GM12878 (cell line): ENCODE results near the gene GALNS. TPM values are rescaled to one million over a fixed set of nuclear protein-coding genes. Genes with fewer than 3 reads are reported as not detected.

Experiments used
- ATAC-seq: fragments of 200-7000 bp; cut with Tn5 transposase; 3 replicates; pipeline ENCODE4 v1.9.1; 2020; ENCODE audit warnings: mild to moderate bottlenecking, moderate library complexity
- BruUV-seq: library from RNA; stranded (reverse); fragments of 400-500 nt; replicated peaks from 2 replicates; lab custom pipeline; 2021; lab: Mats Ljungman, UMichigan
- CTCF ChIA-PET: fragments of 300-600 bp; sonication (Branson Sonifier 250); formaldehyde crosslinking; extraction: SDS; loops from one replicate; lab custom pipeline; 2021; ENCODE audit warnings: inconsistent platforms; lab: Yijun Ruan, JAX
- POLR2A ChIA-PET: fragments of 350-600 bp; formaldehyde crosslinking; extraction: SDS; loops from one replicate; lab custom pipeline; 2021; ENCODE audit warnings: inconsistent platforms; lab: Charles Lee
- RAD21 ChIA-PET: fragments of 300-600 bp; sonication (Branson Sonifier 250); formaldehyde crosslinking; loops from one replicate; lab custom pipeline; 2023; ENCODE audit warnings: antibody characterized with exemption; ENCODE audit not compliant: unreplicated experiment; lab: Charles Lee
- SMC1A ChIA-PET: fragments of 300-600 bp; sonication (Branson Sonifier 250); formaldehyde crosslinking; loops from one replicate; lab custom pipeline; 2023; ENCODE audit not compliant: unreplicated experiment, uncharacterized antibody; lab: Charles Lee
- DNase-seq: peaks from one replicate; pipeline ENCODE4 v3.0.0-alpha.2; 2011; ENCODE audit warnings: low read depth, low spot score
- FAIRE-seq: peaks from 3 replicates; lab custom pipeline; 2011; peaks lifted over from hg19 to GRCh38; lab: Jason Lieb, UNC
- H2AFZ ChIP-seq: 2 replicates; pipeline ENCODE4 v1.6.0; 2011; ENCODE audit warnings: low read depth, low read length, control low read depth; ENCODE audit not compliant: control insufficient read depth
- H3K27ac ChIP-seq: 2 replicates; pipeline ENCODE4 v1.5.1; 2011; ENCODE audit warnings: control low read depth; ENCODE audit not compliant: control insufficient read depth, insufficient read depth
- H3K27me3 ChIP-seq, 2 experiments: replicated peaks in 1 of 2; 2 replicates each; pipeline versions ENCODE4 v1.6.0 to v1.6.1; 2011; ENCODE audit warnings: low read length in 1 of 2; ENCODE audit not compliant: control insufficient read depth in 2 of 2, insufficient read depth in 2 of 2
- H3K36me3 ChIP-seq, 2 experiments: 2 replicates each; pipeline ENCODE4 v1.5.1; 2011; ENCODE audit warnings: low read length in 1 of 2; ENCODE audit not compliant: control insufficient read depth in 2 of 2, insufficient read depth in 2 of 2
- H3K4me1 ChIP-seq: 2 replicates; pipeline ENCODE4 v1.6.1; 2011; ENCODE audit warnings: mild to moderate bottlenecking, low read length, moderate library complexity, mixed read lengths; ENCODE audit not compliant: control insufficient read depth, insufficient read depth
- H3K4me2 ChIP-seq: 2 replicates; pipeline ENCODE4 v1.6.0; 2011; ENCODE audit warnings: control low read depth; ENCODE audit not compliant: control insufficient read depth, insufficient read depth
- H3K4me3 ChIP-seq: fragments of 200-600 bp; sonication (generic); 2 replicates; pipeline ENCODE4 v1.5.1; 2016
- H3K79me2 ChIP-seq: 2 replicates; pipeline ENCODE4 v1.6.0; 2011; ENCODE audit warnings: low read length; ENCODE audit not compliant: control insufficient read depth, insufficient read depth
- H3K9ac ChIP-seq: 2 replicates; pipeline ENCODE4 v1.8.0; 2011; ENCODE audit warnings: low read length, control low read depth, mixed read lengths; ENCODE audit not compliant: control insufficient read depth, insufficient read depth
- H3K9me3 ChIP-seq: replicated peaks from 3 replicates; pipeline ENCODE4 v1.5.1; 2011; ENCODE audit warnings: mild to moderate bottlenecking, low read length; ENCODE audit not compliant: control insufficient read depth, insufficient read depth
- H4K20me1 ChIP-seq: 2 replicates; pipeline ENCODE4 v1.6.0; 2011; ENCODE audit not compliant: control insufficient read depth, insufficient read depth
- BACH1 ChIP-seq: fragments of 450-650 bp; IDR thresholded peaks from 2 replicates; pipeline ENCODE4 v1.6.1; 2017; ENCODE audit warnings: mild to moderate bottlenecking, borderline replicate concordance
- BCL3 ChIP-seq: IDR thresholded peaks from 2 replicates; pipeline ENCODE4 v1.6.1; 2011; ENCODE audit warnings: borderline replicate concordance, low read depth, mild to moderate bottlenecking, moderate library complexity, low read length; ENCODE audit not compliant: insufficient read depth, poor library complexity, severe bottlenecking
- CEBPB ChIP-seq, 2 experiments: fragments of 150-350 bp in 1 of 2; IDR thresholded peaks; 2 replicates each; pipeline ENCODE4 v1.6.1; 2012 to 2014; ENCODE audit warnings: low read depth in 2 of 2, low read length in 2 of 2, borderline replicate concordance in 1 of 2, inconsistent platforms in 1 of 2
- CHD4 ChIP-seq: fragments of 200-600 bp; sonication (generic); IDR thresholded peaks from 2 replicates; pipeline ENCODE4 v1.6.1; 2016; ENCODE audit warnings: mild to moderate bottlenecking
- E2F4 ChIP-seq: IDR thresholded peaks from 2 replicates; pipeline ENCODE4 v1.6.1; 2012; ENCODE audit warnings: low read depth, low read length, improper control_type of control experiment
- EGR1 ChIP-seq, 2 experiments: IDR thresholded peaks; 1 replicate in 1 of 2; 2 replicates in 1 of 2; pipeline ENCODE4 v1.6.1; 2011 to 2012; ENCODE audit warnings: low read depth in 2 of 2, low read length in 2 of 2, borderline replicate concordance in 1 of 2, mild to moderate bottlenecking in 1 of 2, moderate library complexity in 1 of 2
- ESRRA ChIP-seq: IDR thresholded peaks from 2 replicates; pipeline ENCODE4 v1.6.1; 2012; ENCODE audit warnings: mild to moderate bottlenecking, low read length, improper control_type of control experiment
- ETV6 ChIP-seq, 2 experiments: fragments of 450-650 bp in 1 of 2; IDR thresholded peaks in 1 of 2; conservative IDR thresholded peaks in 1 of 2; 2 replicates each; pipeline ENCODE4 v1.6.1; 2014; ENCODE audit warnings: antibody characterized with exemption in 1 of 2, borderline replicate concordance in 1 of 2, low read depth in 1 of 2, mild to moderate bottlenecking in 1 of 2, moderate library complexity in 1 of 2
- FOXK2 ChIP-seq: fragments of 450-650 bp; IDR thresholded peaks from 2 replicates; pipeline ENCODE4 v1.6.1; 2017; ENCODE audit warnings: mild to moderate bottlenecking, moderate library complexity
- HDAC6 ChIP-seq: fragments of 200-600 bp; sonication (generic); IDR thresholded peaks from one replicate; pipeline ENCODE4 v1.8.0; 2017; ENCODE audit warnings: antibody characterized with exemption; ENCODE audit not compliant: unreplicated experiment
- HSF1 ChIP-seq: fragments of 150-350 bp; IDR thresholded peaks from 2 replicates; pipeline ENCODE4 v1.6.1; 2014; ENCODE audit warnings: mild to moderate bottlenecking, low read depth, low read length
- IKZF2 ChIP-seq, 2 experiments: fragments of 450-650 bp; IDR thresholded peaks; 2 replicates each; pipeline ENCODE4 v1.6.1; 2017; ENCODE audit warnings: mild to moderate bottlenecking in 2 of 2, moderate library complexity in 2 of 2
- MYB ChIP-seq: fragments of 150-350 bp; IDR thresholded peaks from 2 replicates; pipeline ENCODE4 v1.6.1; 2014; ENCODE audit warnings: mild to moderate bottlenecking, low read depth, low read length, borderline replicate concordance
- TCF12 ChIP-seq: IDR thresholded peaks from 2 replicates; pipeline ENCODE4 v1.6.1; 2011; ENCODE audit warnings: low read depth, mild to moderate bottlenecking, low read length
- ZBTB4 ChIP-seq: fragments of 450-650 bp; formaldehyde crosslinking; IDR thresholded peaks from 2 replicates; pipeline ENCODE4 v1.4.0; 2022; ENCODE audit warnings: mild to moderate bottlenecking, moderate library complexity
- ZNF274 ChIP-seq: IDR thresholded peaks from one replicate; pipeline ENCODE4 v1.8.0; 2011; ENCODE audit not compliant: insufficient read length, insufficient read depth
- ZNF384 ChIP-seq: IDR thresholded peaks from 2 replicates; pipeline ENCODE4 v1.6.1; 2012; ENCODE audit warnings: low read depth, mild to moderate bottlenecking, low read length, improper control_type of control experiment, borderline replicate concordance
- WGBS: methylation state at CpG from one replicate; pipeline ENCODE4 v1.1.6; 2016; ENCODE audit warnings: low lambda C conversion rate; ENCODE audit not compliant: insufficient replicate concordance, insufficient coverage; ENCODE audit errors: missing lambda C conversion rate; 5-methylcytosine and 5-hydroxymethylcytosine counted together
- in situ Hi-C: fragments of 300-500 bp; cut with MboI; formaldehyde crosslinking; loops from 9 replicates; pipeline ENCODE4 v1.14.3; 2018; ENCODE audit warnings: mixed read lengths
- intact Hi-C: fragments of 100-400 bp; cut with micrococcal nuclease; formaldehyde crosslinking; loops from one replicate; pipeline ENCODE4 v1.14.2; 2022; ENCODE audit not compliant: unreplicated experiment
- polyA plus RNA-seq, 11 experiments: library from polyadenylated mRNA; depleted of rRNA in 4 of 11; unstranded in 6 of 11; stranded (reverse) in 5 of 11; fragments of >200 nt; fragmentation: Nextera tagmentation in 4 of 11; fragmentation: Illumina TruSeq in 1 of 11; extraction: Ambion mirVana in 4 of 11; extraction: Trizol in 1 of 11; gene quantifications; 1 replicate in 1 of 11; 2 replicates in 10 of 11; pipeline versions ENCODE4 v1.2.1 to v1.2.3, GENCODE V29; 2011 to 2016; ENCODE audit warnings: inconsistent platforms in 2 of 11, missing spikeins in 2 of 11, low read depth in 1 of 11
- total RNA-seq, 4 experiments: library from RNA; depleted of rRNA in 3 of 4; stranded (reverse); fragments of >200 nt in 3 of 4; fragmentation: Illumina TruSeq in 1 of 4; extraction: Trizol in 1 of 4; gene quantifications; 2 replicates each; pipeline versions ENCODE4 v1.2.1 to v1.2.3, GENCODE V29; 2013 to 2021

Gene GALNS
- total and polyA plus RNA-seq, 10 of the 15 experiments (the other 5 are each of a cell fraction or from before 2014, with no cell fraction given) = 0.37 to 12.4 (median 5.3) TPM

GRCh38 chr16:88882358-88883030 is 25.7 kb upstream of the GALNS start:
- in situ Hi-C loops = no loop called here
- no TSS peak for BruUV-seq
- RAD21 ChIA-PET = no interaction called here
- Histone ChIP-seq H3K27me3 (no peaks in the 10 kb centered on the region), H3K4me1 (no peaks in the 10 kb centered on the region), H3K4me3 (no peak overlapping the region), H3K4me2 (no peak overlapping the region), H4K20me1 (no peaks in the 10 kb centered on the region), H3K27ac (no peak overlapping the region), H3K79me2 (no peaks in the 10 kb centered on the region), H3K9me3 (no peaks in the 10 kb centered on the region), H2AFZ (no peak overlapping the region), H3K9ac (no peak overlapping the region), H3K36me3 (peaks cover 2 to 4% of the 10 kb centered on the region in 2 experiments; a peak in 3 of 4 replicates)
- ATAC-seq = peak; percentile 59
- FAIRE-seq = no peak
- intact Hi-C loops = no loop called here
- SMC1A ChIA-PET = no interaction called here
- 93% methylated on average over 23 of the region's 26 CpGs for WGBS
- POLR2A ChIA-PET = no interaction called here
- CTCF ChIA-PET = no interaction called here
- DNase-seq = no peak
- no peak for TF ChIP-seq E2F4
- no peak for TF ChIP-seq MYB
- no peak for TF ChIP-seq ZBTB4 (CRISPR knock-in tag)
- TF ChIP-seq ZNF384 = no peak
- TF ChIP-seq FOXK2 = no peak
- TF ChIP-seq HDAC6 = no peak
- TF ChIP-seq BACH1 = no peak
- TF ChIP-seq CEBPB (IDR thresholded peaks at IDR 0.05; ENCODE audit: borderline replicate concordance in 1 of 2, low read depth in 2 of 2, low read length in 2 of 2) = no peak
- no peak for TF ChIP-seq TCF12
- no peak for TF ChIP-seq HSF1
- no peak for TF ChIP-seq ZNF274
- no peak for TF ChIP-seq CHD4
- no peak for TF ChIP-seq IKZF2 (IDR thresholded peaks at IDR 0.05)
- no peak for TF ChIP-seq ETV6 (conservative IDR thresholded peaks at IDR 0.05 in 1 of 2, IDR thresholded peaks at IDR 0.05 in 1 of 2; ENCODE audit: borderline replicate concordance in 1 of 2, low read depth in 1 of 2)
- peak; percentile 34 to 74; a peak in 2 of 3 replicates for TF ChIP-seq EGR1 (IDR thresholded peaks at IDR 0.05; ENCODE audit: borderline replicate concordance in 1 of 2, low read depth in 2 of 2, low read length in 2 of 2)
- no peak for TF ChIP-seq ESRRA
- TF ChIP-seq BCL3 = peak; percentile 78
